HepG2 (cell line): ENCODE results near the gene CD248. TPM values are rescaled to one million over a fixed set of nuclear protein-coding genes. Genes with fewer than 3 reads are reported as not detected.
A peak's percentile ranks its signal among the peaks of the same experiment; 100 is the strongest.

Experiments used
- ELF1 ChIP-seq: sonication (generic); formaldehyde crosslinking; IDR thresholded peaks from 2 replicates; pipeline ENCODE4 v1.4.0; 2020; ENCODE audit warnings: missing genetic modification reagents
- GZF1 ChIP-seq: sonication (generic); formaldehyde crosslinking; IDR thresholded peaks from 2 replicates; pipeline ENCODE4 v1.5.1; 2020; ENCODE audit warnings: mild to moderate bottlenecking, missing genetic modification reagents
- HES4 ChIP-seq: sonication (generic); formaldehyde crosslinking; IDR thresholded peaks from 2 replicates; pipeline ENCODE4 v1.9.0; 2021; ENCODE audit warnings: mild to moderate bottlenecking, missing genetic modification reagents, borderline replicate concordance
- KDM2A ChIP-seq: sonication (generic); formaldehyde crosslinking; IDR thresholded peaks from 2 replicates; pipeline ENCODE4 v1.4.0; 2020; ENCODE audit warnings: low read depth, missing genetic modification reagents, borderline replicate concordance
- MLXIP ChIP-seq: sonication (generic); formaldehyde crosslinking; IDR thresholded peaks from 2 replicates; pipeline ENCODE4 v1.9.0; 2021; ENCODE audit warnings: missing genetic modification reagents, borderline replicate concordance
- MXD1 ChIP-seq: sonication (generic); formaldehyde crosslinking; IDR thresholded peaks from 2 replicates; pipeline ENCODE4 v1.4.0; 2020; ENCODE audit warnings: mild to moderate bottlenecking, missing genetic modification reagents
- MXD4 ChIP-seq: IDR thresholded peaks from 2 replicates; pipeline ENCODE4 v1.6.1; 2016; ENCODE audit warnings: mild to moderate bottlenecking, missing biosample characterization, missing genetic modification reagents
- NONO ChIP-seq, 2 experiments: fragments of 450-650 bp in 1 of 2; sonication (generic) in 1 of 2; formaldehyde crosslinking in 1 of 2; IDR thresholded peaks in 1 of 2; conservative IDR thresholded peaks in 1 of 2; 2 replicates each; pipeline versions ENCODE4 v1.6.1 to v1.8.0; 2017 to 2022; ENCODE audit warnings: mild to moderate bottlenecking in 1 of 2, missing genetic modification reagents in 1 of 2, moderate library complexity in 1 of 2
- SKI ChIP-seq: fragments of 450-650 bp; IDR thresholded peaks from one replicate; pipeline ENCODE4 v1.6.1; 2018; ENCODE audit warnings: mild to moderate bottlenecking; ENCODE audit not compliant: partially characterized antibody
- TRAFD1 ChIP-seq: sonication (generic); formaldehyde crosslinking; IDR thresholded peaks from 2 replicates; pipeline ENCODE4 v1.5.1; 2020; ENCODE audit warnings: missing genetic modification reagents, mild to moderate bottlenecking, borderline replicate concordance
- TSC22D2 ChIP-seq: sonication (generic); formaldehyde crosslinking; IDR thresholded peaks from 2 replicates; pipeline ENCODE4 v1.5.1; 2020; ENCODE audit warnings: missing genetic modification reagents, mild to moderate bottlenecking, borderline replicate concordance
- YEATS4 ChIP-seq: sonication (generic); formaldehyde crosslinking; IDR thresholded peaks from 2 replicates; pipeline ENCODE4 v1.4.0; 2020; ENCODE audit warnings: missing genetic modification reagents, borderline replicate concordance
- ZNF136 ChIP-seq: sonication (generic); formaldehyde crosslinking; IDR thresholded peaks from 2 replicates; pipeline ENCODE4 v1.8.1; 2022; ENCODE audit warnings: low read depth, mild to moderate bottlenecking, moderate library complexity, missing genetic modification reagents
- ZNF24 ChIP-seq: fragments of 450-650 bp; IDR thresholded peaks from 2 replicates; pipeline ENCODE4 v1.6.1; 2017; ENCODE audit warnings: antibody characterized with exemption, mild to moderate bottlenecking
- ZNF280D ChIP-seq: sonication (generic); formaldehyde crosslinking; IDR thresholded peaks from 2 replicates; pipeline ENCODE4 v1.5.1; 2020; ENCODE audit warnings: mild to moderate bottlenecking, missing genetic modification reagents
- ZNF430 ChIP-seq: sonication (generic); formaldehyde crosslinking; IDR thresholded peaks from 2 replicates; pipeline ENCODE4 v1.9.0; 2021; ENCODE audit warnings: mild to moderate bottlenecking, missing genetic modification reagents
- ZNF615 ChIP-seq: sonication (generic); formaldehyde crosslinking; IDR thresholded peaks from 2 replicates; pipeline ENCODE4 v1.5.0; 2020; ENCODE audit warnings: mild to moderate bottlenecking, missing genetic modification reagents, borderline replicate concordance
- ZNF790 ChIP-seq: sonication (generic); formaldehyde crosslinking; IDR thresholded peaks from 2 replicates; pipeline ENCODE4 v1.8.0; 2022; ENCODE audit warnings: missing genetic modification reagents, mild to moderate bottlenecking, borderline replicate concordance
- polyA plus RNA-seq, 8 experiments: library from polyadenylated mRNA; depleted of rRNA in 3 of 8; stranded (reverse) in 7 of 8; unstranded in 1 of 8; fragments of >200 nt; fragmentation: Illumina TruSeq in 4 of 8; extraction: Trizol in 4 of 8; gene quantifications; 2 replicates each; pipeline versions ENCODE4 v1.2.1 to v1.2.3, GENCODE V29; 2011 to 2016; ENCODE audit warnings: low read depth in 4 of 8, missing spikeins in 1 of 8, mixed read lengths in 1 of 8; ENCODE audit not compliant: insufficient read depth in 1 of 8
- total RNA-seq, 5 experiments: library from RNA; depleted of rRNA; stranded (reverse); fragments of >200 nt; fragmentation: Illumina TruSeq; extraction: Trizol; gene quantifications; 2 replicates each; pipeline ENCODE4 v1.2.3, GENCODE V29; 2016; ENCODE audit warnings: low read depth in 1 of 5

Gene CD248
- total and polyA plus RNA-seq, 2 of the 13 experiments (the other 11 are each of a cell fraction or from before 2014, with no cell fraction given) = 0.25 to 0.35 TPM

- TF ChIP-seq ZNF280D (CRISPR knock-in tag) = 0 out of 2 replicates have a peak, but pooled peaks have one; percentile 12
- TF ChIP-seq TRAFD1 (CRISPR knock-in tag) = 0 out of 2 replicates have a peak, but pooled peaks have one; percentile 32
- TF ChIP-seq HES4 (CRISPR knock-in tag) = peak; percentile 21; the same call in 1 of the 2 replicates
- TF ChIP-seq GZF1 = peak; percentile 72; the same call in 1 of the 2 replicates
- TF ChIP-seq YEATS4 (CRISPR knock-in tag) = peak; percentile 93
- 0 out of 2 replicates have a peak, but pooled peaks have one; percentile 63 for TF ChIP-seq MLXIP
- TF ChIP-seq SKI = peak; percentile 21
- 0 out of 2 replicates have a peak, but pooled peaks have one; percentile 52 for TF ChIP-seq MXD1 (CRISPR knock-in tag)
- peak; percentile 97; the same call in 1 of the 2 replicates for TF ChIP-seq ZNF615
- peak; percentile 79; the same call in 1 of the 2 replicates for TF ChIP-seq ZNF24
- TF ChIP-seq NONO (IDR thresholded peaks at IDR 0.05) = no peak
- peak; percentile 79 for TF ChIP-seq NONO (CRISPR knock-in tag; conservative IDR thresholded peaks at IDR 0.05)
- peak; percentile 50; the same call in 1 of the 2 replicates for TF ChIP-seq ELF1 (CRISPR knock-in tag)
- peak; percentile 53; the same call in 1 of the 2 replicates for TF ChIP-seq ZNF430 (CRISPR knock-in tag)
- TF ChIP-seq KDM2A (CRISPR knock-in tag) = peak; percentile 90
- no peak for TF ChIP-seq ZNF136 (CRISPR knock-in tag)
- peak; percentile 83; the same call in 1 of the 2 replicates for TF ChIP-seq TSC22D2 (CRISPR knock-in tag)
- peak; percentile 92 for TF ChIP-seq MXD4 (CRISPR knock-in tag)
- TF ChIP-seq ZNF790 = 0 out of 2 replicates have a peak, but pooled peaks have one; percentile 30
These were observed 11.7 kb upstream of the CD248 start (continued) for GRCh38 chr11:66328302-66329144.
